ENCODE measurements around the gene AMOTL1. TPM values are rescaled to one million over a fixed set of nuclear protein-coding genes. Genes with fewer than 3 reads are reported as not detected.

AMOTL1 gene
- polyA plus RNA-seq, 1 donor (not counting 4 experiments of a cell fraction or from before 2014, with no cell fraction given): 86.5 TPM

GRCh38 chr11:94830722-94831510, 62.8 kb downstream of the AMOTL1 start:
- Histone ChIP-seq H2AFZ (ENCODE audit: control insufficient read depth, low read length) (no peak overlapping the region), H3K9ac (ENCODE audit: control insufficient read depth, extremely low read depth, insufficient read depth, low read length) (no peak overlapping the region), H3K79me2 (ENCODE audit: control insufficient read depth, insufficient read depth, low read length) (peaks cover 60% of the 10 kb centered on the region), H3K9me3 (ENCODE audit: control insufficient read depth, low read depth, low read length) (no peaks in the 10 kb centered on the region), H3K4me2 (ENCODE audit: control insufficient read depth, extremely low read depth, insufficient read depth, low read depth, low read length) (no peak overlapping the region), H3K4me3 (ENCODE audit: control insufficient read depth in 2 of 3, extremely low read depth in 1 of 3, insufficient read depth in 2 of 3, low read depth in 1 of 3, low read length in 3 of 3) (no peak overlapping the region), H3K9me1 (ENCODE audit: control insufficient read depth, extremely low read depth, insufficient read depth, low read length) (no peaks in the 10 kb centered on the region), H3K27ac (ENCODE audit: control insufficient read depth, insufficient read depth, low read length) (no peak overlapping the region), H3K27me3 (ENCODE audit: control insufficient read depth, extremely low read depth, insufficient read depth, low read length) (no peaks in the 10 kb centered on the region), H4K20me1 (ENCODE audit: control insufficient read depth, extremely low read depth, insufficient read depth, low read length) (no peaks in the 10 kb centered on the region), H3K4me1 (ENCODE audit: control insufficient read depth, extremely low read depth, insufficient read depth, low read length) (peaks cover 6% of the 10 kb centered on the region), H3K36me3 (ENCODE audit: control insufficient read depth in 2 of 2, extremely low read depth in 1 of 2, insufficient read depth in 2 of 2, low read length in 2 of 2) (peaks cover 44 to 55% of the 10 kb centered on the region in 2 experiments)
- DNase-seq (ENCODE audit: low read depth, low spot score) (no peak), FAIRE-seq (no peak)
- TF ChIP-seq EZH2 (IDR thresholded peaks at IDR 0.05; ENCODE audit: low read length) (no peak), CTCF (optimal IDR thresholded peaks at IDR 0.05 in 1 of 3, IDR thresholded peaks at IDR 0.05 in 1 of 3, conservative IDR thresholded peaks at IDR 0.05 in 1 of 3; ENCODE audit: extremely low read depth in 1 of 3, insufficient read depth in 2 of 3, low read length in 3 of 3) (no peak)
- dilution Hi-C loops (cut with MboI; ENCODE audit: extremely low pct_ligation_motif_present, low sequenced_read_pairs): no loop called here

- H3K4me1 ChIP-seq (ENCODE audit: control insufficient read depth, extremely low read depth, insufficient read depth, low read length): peaks cover 6% of the 10 kb centered on the region
- H4K20me1 ChIP-seq (ENCODE audit: control insufficient read depth, extremely low read depth, insufficient read depth, low read length): peaks cover 2% of the 10 kb centered on the region
- no peak overlapping the region for H3K4me2 ChIP-seq (ENCODE audit: control insufficient read depth, extremely low read depth, insufficient read depth, low read depth, low read length)
- dilution Hi-C loops (cut with MboI; ENCODE audit: extremely low pct_ligation_motif_present, low sequenced_read_pairs): no loop called here
- H3K9me1 ChIP-seq (ENCODE audit: control insufficient read depth, extremely low read depth, insufficient read depth, low read length): no peaks in the 10 kb centered on the region
- no peaks in the 10 kb centered on the region for H3K9me3 ChIP-seq (ENCODE audit: control insufficient read depth, low read depth, low read length)
- no peak for FAIRE-seq
- no peak overlapping the region for H2AFZ ChIP-seq (ENCODE audit: control insufficient read depth, low read length)
- TF ChIP-seq CTCF (optimal IDR thresholded peaks at IDR 0.05 in 1 of 3, IDR thresholded peaks at IDR 0.05 in 1 of 3, conservative IDR thresholded peaks at IDR 0.05 in 1 of 3; ENCODE audit: extremely low read depth in 1 of 3, insufficient read depth in 2 of 3, low read length in 3 of 3) (no peak), EZH2 (IDR thresholded peaks at IDR 0.05; ENCODE audit: low read length) (no peak)
- no peak overlapping the region for H3K27ac ChIP-seq (ENCODE audit: control insufficient read depth, insufficient read depth, low read length)
- H3K27me3 ChIP-seq (ENCODE audit: control insufficient read depth, extremely low read depth, insufficient read depth, low read length): no peaks in the 10 kb centered on the region
- H3K36me3 ChIP-seq (ENCODE audit: control insufficient read depth in 2 of 2, extremely low read depth in 1 of 2, insufficient read depth in 2 of 2, low read length in 2 of 2): peaks cover 44 to 57% of the 10 kb centered on the region in 2 experiments
- H3K9ac ChIP-seq (ENCODE audit: control insufficient read depth, extremely low read depth, insufficient read depth, low read length): no peak overlapping the region
- H3K79me2 ChIP-seq (ENCODE audit: control insufficient read depth, insufficient read depth, low read length): peaks cover 61% of the 10 kb centered on the region
- DNase-seq (ENCODE audit: low read depth, low spot score): no peak
- no peak overlapping the region for H3K4me3 ChIP-seq (ENCODE audit: control insufficient read depth in 2 of 3, extremely low read depth in 1 of 3, insufficient read depth in 2 of 3, low read depth in 1 of 3, low read length in 3 of 3)
Observed at GRCh38 chr11:94831529-94831928, 63.4 kb downstream of the AMOTL1 start.

Measured in keratinocyte (primary cell).